Activated CD4-positive, alpha-beta memory T cell treated with anti-CD3 and anti-CD28 coated beads, Interleukin-2, amount 10 ng/mL, durations not matched to agents 7 days and 5 days (primary cell): Measurements from ENCODE around the gene SNX19. TPM values are rescaled to one million over a fixed set of nuclear protein-coding genes. Genes with fewer than 3 reads are reported as not detected.
A peak's percentile ranks its signal among the peaks of the same experiment; 100 is the strongest.

Experiments
- CTCF ChIA-PET: fragments of 350-600 bp; sonication (Branson Sonifier 250); formaldehyde crosslinking; loops from one replicate; lab custom pipeline; 2021; ENCODE audit warnings: antibody characterized with exemption, inconsistent platforms; lab: Charles Lee
- POLR2A ChIA-PET: fragments of 350-600 bp; sonication (Branson Sonifier 250); formaldehyde crosslinking; loops from one replicate; lab custom pipeline; 2021; ENCODE audit warnings: antibody characterized with exemption; lab: Charles Lee
- DNase-seq: peaks from one replicate; pipeline ENCODE4 v3.0.0-alpha.2; 2020
- H3K27ac Mint-ChIP-seq: one replicate; pipeline ENCODE4 v1.8.0; 2021; ENCODE audit warnings: mild to moderate bottlenecking, mixed read lengths
- H3K27me3 Mint-ChIP-seq: one replicate; pipeline ENCODE4 v1.8.0; 2021; ENCODE audit warnings: mixed read lengths
- H3K36me3 Mint-ChIP-seq: one replicate; pipeline ENCODE4 v1.8.0; 2021; ENCODE audit warnings: low read depth, mixed read lengths
- H3K4me1 Mint-ChIP-seq: one replicate; pipeline ENCODE4 v1.8.0; 2021; ENCODE audit warnings: mixed read lengths
- H3K4me3 Mint-ChIP-seq: one replicate; pipeline ENCODE4 v1.8.0; 2021; ENCODE audit warnings: mild to moderate bottlenecking, mixed read lengths
- H3K9me3 Mint-ChIP-seq: one replicate; pipeline ENCODE4 v1.8.0; 2021; ENCODE audit warnings: mixed read lengths
- total RNA-seq, 2 experiments: library from RNA; stranded (reverse); gene quantifications; one replicate each; pipeline ENCODE4 v1.2.3, GENCODE V29; 2021

Gene SNX19
- total RNA-seq, 2 experiments from 2014 or later = 38.0 to 41.8 TPM

DNA sequence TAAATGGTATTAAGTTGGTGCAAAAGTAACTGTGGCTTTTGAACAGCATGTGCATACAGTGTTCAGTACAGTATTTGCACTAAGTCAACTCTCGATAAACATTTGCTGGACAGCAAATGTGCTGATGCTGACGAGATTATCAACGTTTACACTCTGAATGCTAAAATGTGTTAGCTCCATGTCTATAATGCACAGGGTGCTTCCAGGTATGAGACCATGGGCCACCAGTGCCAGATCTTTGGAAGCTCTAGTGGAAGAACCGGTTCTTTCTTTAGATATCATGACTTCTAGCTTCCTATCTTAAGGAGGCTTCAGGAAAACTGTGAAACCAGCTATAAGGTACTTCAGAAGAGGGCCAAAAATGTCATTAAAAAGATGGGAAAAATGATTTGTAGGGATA, 17.2 kb downstream of the SNX19 start:
- Mint-ChIP-seq H3K27ac (no peak overlapping the region), H3K27me3 (no peaks in the 10 kb centered on the region), H3K4me3 (no peak overlapping the region), H3K9me3 (no peaks in the 10 kb centered on the region), H3K36me3 (peaks cover 68% of the 10 kb centered on the region), H3K4me1 (no peaks in the 10 kb centered on the region)
- ChIA-PET POLR2A (interaction anchor here (1.2 to 1.3 kb wide), 2 partner anchors 15 to 17 kb away, joined by 3 read pairs; partner anchors contain the start of gene SNX19), CTCF (interaction anchor here (0.8 to 9.3 kb wide), 3 partner anchors 11 to 37 kb away, joined by 3 to 69 read pairs (median 5); partner anchors contain the start of gene SNX19)
- no peak for DNase-seq

- Mint-ChIP-seq H3K27me3 (no peaks in the 10 kb centered on the region), H3K4me3 (no peak overlapping the region), H3K36me3 (peaks cover 71% of the 10 kb centered on the region), H3K9me3 (no peaks in the 10 kb centered on the region), H3K4me1 (no peaks in the 10 kb centered on the region), H3K27ac (no peak overlapping the region)
- CTCF ChIA-PET = interaction anchor here (1.6 to 9.3 kb wide), 3 partner anchors 12 to 19 kb away, joined by 3 to 69 read pairs (median 21); partner anchors contain the start of gene SNX19
- POLR2A ChIA-PET = interaction anchor here (1.2 kb wide), 1 partner anchor 19 kb away, joined by 3 read pairs; the partner anchor contains the start of gene SNX19
- no peak for DNase-seq
Measured at GRCh38 chr11:130897262-130898182, 18.8 kb downstream of the SNX19 start.

- Mint-ChIP-seq H3K9me3 (no peaks in the 10 kb centered on the region), H3K4me1 (no peaks in the 10 kb centered on the region), H3K27ac (no peak overlapping the region), H3K36me3 (peaks cover 52% of the 10 kb centered on the region), H3K4me3 (no peak overlapping the region), H3K27me3 (no peaks in the 10 kb centered on the region)
- CTCF ChIA-PET = interaction anchor here (0.7 to 4.6 kb wide), 15 partner anchors 9 to 682 kb away, joined by 3 to 21 read pairs (median 4); partner anchors contain the start of gene SNX19
- POLR2A ChIA-PET = interaction anchor here (1.4 kb wide), 1 partner anchor 22 kb away, joined by 6 read pairs; the partner anchor contains the start of gene SNX19
- DNase-seq = peak; percentile 72
Measured at GRCh38 chr11:130894322-130895025, 21.8 kb downstream of the SNX19 start.

DNA sequence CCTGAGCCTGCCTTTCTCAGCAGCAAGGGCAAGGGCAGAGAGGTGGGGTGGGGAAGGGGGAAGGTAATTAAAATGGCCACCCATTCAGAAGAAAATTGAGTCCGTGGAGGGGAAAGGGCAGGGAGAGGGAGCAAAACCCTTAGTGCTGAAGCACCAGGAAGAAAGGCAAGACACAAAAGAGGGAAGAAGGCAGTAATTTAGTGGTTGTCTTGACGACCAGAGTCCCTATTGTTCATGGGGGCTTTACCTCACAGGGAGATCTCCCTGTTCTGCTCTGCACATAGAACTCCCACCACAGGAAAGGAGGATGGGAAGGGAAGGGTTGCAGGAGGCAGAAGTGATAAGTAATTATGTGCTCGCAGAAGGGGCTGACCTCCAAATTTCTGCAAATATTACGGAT, 23.4 kb downstream of the SNX19 start:
- ChIA-PET POLR2A (no interaction called here), CTCF (interaction anchor here (1.3 to 4.6 kb wide), 4 partner anchors 11 to 31 kb away, joined by 4 to 21 read pairs (median 15); partner anchors contain the start of gene SNX19)
- H3K9me3 Mint-ChIP-seq = no peaks in the 10 kb centered on the region
- no peak for DNase-seq
- H3K4me1 Mint-ChIP-seq = no peaks in the 10 kb centered on the region
- H3K27me3 Mint-ChIP-seq = no peaks in the 10 kb centered on the region
- H3K4me3 Mint-ChIP-seq = no peak overlapping the region
- no peak overlapping the region for H3K27ac Mint-ChIP-seq
- peaks cover 42% of the 10 kb centered on the region for H3K36me3 Mint-ChIP-seq

DNA sequence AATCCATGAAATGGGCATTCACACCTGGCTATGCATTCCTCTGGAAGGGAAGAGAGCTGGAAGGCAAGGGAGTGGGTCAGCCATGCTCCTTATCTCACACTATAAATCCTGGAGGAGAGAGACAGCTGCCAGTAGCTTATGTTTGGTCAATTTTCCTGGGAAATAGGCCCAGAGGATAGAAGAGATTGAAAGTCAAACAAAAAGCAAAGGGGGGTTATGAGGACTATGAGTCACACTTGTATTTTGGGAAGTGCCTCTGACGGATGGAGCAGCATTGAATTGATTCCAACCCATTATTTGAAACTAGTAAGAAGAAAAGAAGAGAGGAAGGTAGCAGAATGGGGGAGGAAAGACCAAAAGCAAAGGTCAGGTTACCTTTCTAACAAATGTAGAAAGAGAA, 25.0 kb downstream of the SNX19 start:
- H3K36me3 Mint-ChIP-seq = peaks cover 40% of the 10 kb centered on the region
- ChIA-PET CTCF (interaction anchor here (0.6 to 4.6 kb wide), 6 partner anchors 9 to 456 kb away, joined by 3 to 21 read pairs (median 4); partner anchors contain the start of gene SNX19), POLR2A (interaction anchor here (1.7 kb wide), 1 partner anchor 25 kb away, joined by 4 read pairs; no protein-coding TSS in a partner anchor)
- DNase-seq = no peak
- H3K9me3 Mint-ChIP-seq = no peaks in the 10 kb centered on the region
- H3K4me1 Mint-ChIP-seq = peaks cover 4% of the 10 kb centered on the region
- no peak overlapping the region for H3K4me3 Mint-ChIP-seq
- H3K27me3 Mint-ChIP-seq = no peaks in the 10 kb centered on the region
- H3K27ac Mint-ChIP-seq = no peak overlapping the region

GRCh38 chr11:130890039-130890745, 26.1 kb downstream of the SNX19 start:
- ChIA-PET CTCF (interaction anchor here (0.9 to 4.6 kb wide), 4 partner anchors 10 to 31 kb away, joined by 3 to 21 read pairs (median 4); no protein-coding TSS in a partner anchor), POLR2A (interaction anchor here (1.7 kb wide), 1 partner anchor 26 kb away, joined by 4 read pairs; no protein-coding TSS in a partner anchor)
- no peaks in the 10 kb centered on the region for H3K27me3 Mint-ChIP-seq
- H3K36me3 Mint-ChIP-seq = peaks cover 38% of the 10 kb centered on the region
- H3K27ac Mint-ChIP-seq = no peak overlapping the region
- H3K9me3 Mint-ChIP-seq = no peaks in the 10 kb centered on the region
- H3K4me3 Mint-ChIP-seq = no peak overlapping the region
- H3K4me1 Mint-ChIP-seq = peaks cover 4% of the 10 kb centered on the region
- DNase-seq = no peak

- POLR2A ChIA-PET = interaction anchor here (0.9 to 1.1 kb wide), 2 partner anchors 27 to 29 kb away, joined by 3 to 4 read pairs; no protein-coding TSS in a partner anchor
- no peak for DNase-seq
- Mint-ChIP-seq H3K9me3 (no peaks in the 10 kb centered on the region), H3K27ac (no peak overlapping the region), H3K4me3 (no peak overlapping the region), H3K36me3 (peaks cover 41% of the 10 kb centered on the region), H3K27me3 (no peaks in the 10 kb centered on the region), H3K4me1 (peaks cover 4% of the 10 kb centered on the region)
- CTCF ChIA-PET = interaction anchor here (1.0 kb wide), 1 partner anchor 27 kb away, joined by 6 read pairs; the partner anchor contains the start of gene SNX19
Measured at GRCh38 chr11:130888790-130889189, 27.5 kb downstream of the SNX19 start.

GRCh38 chr11:130886704-130887103, 29.6 kb downstream of the SNX19 start:
- CTCF ChIA-PET = interaction anchor here (1.5 kb wide), 1 partner anchor 24 kb away, joined by 4 read pairs; no protein-coding TSS in a partner anchor
- Mint-ChIP-seq H3K4me3 (no peak overlapping the region), H3K27ac (no peak overlapping the region), H3K27me3 (no peaks in the 10 kb centered on the region), H3K36me3 (peaks cover 41% of the 10 kb centered on the region), H3K9me3 (no peaks in the 10 kb centered on the region), H3K4me1 (peaks cover 9% of the 10 kb centered on the region)
- POLR2A ChIA-PET = no interaction called here
- DNase-seq = no peak

- Mint-ChIP-seq H3K27me3 (no peaks in the 10 kb centered on the region), H3K36me3 (peaks cover 71% of the 10 kb centered on the region), H3K4me1 (peaks cover 9% of the 10 kb centered on the region), H3K27ac (no peak overlapping the region), H3K9me3 (no peaks in the 10 kb centered on the region), H3K4me3 (no peak overlapping the region)
- no peak for DNase-seq
- POLR2A ChIA-PET = interaction anchor here (0.7 kb wide), 1 partner anchor 20 kb away, joined by 3 read pairs; no protein-coding TSS in a partner anchor
- CTCF ChIA-PET = interaction anchor here (1.2 to 2.2 kb wide), 3 partner anchors 12 to 34 kb away, joined by 5 to 12 read pairs (median 10); partner anchors contain the start of gene SNX19
Measured at GRCh38 chr11:130882138-130882551, 34.1 kb downstream of the SNX19 start.

- peaks cover 5% of the 10 kb centered on the region for H3K4me1 Mint-ChIP-seq
- no peaks in the 10 kb centered on the region for H3K9me3 Mint-ChIP-seq
- ChIA-PET POLR2A (interaction anchor here (0.7 kb wide), 1 partner anchor 19 kb away, joined by 3 read pairs; no protein-coding TSS in a partner anchor), CTCF (interaction anchor here (1.6 to 2.2 kb wide), 2 partner anchors 13 to 19 kb away, joined by 10 to 12 read pairs; no protein-coding TSS in a partner anchor)
- no peak overlapping the region for H3K27ac Mint-ChIP-seq
- peaks cover 72% of the 10 kb centered on the region for H3K36me3 Mint-ChIP-seq
- no peak overlapping the region for H3K4me3 Mint-ChIP-seq
- H3K27me3 Mint-ChIP-seq = no peaks in the 10 kb centered on the region
- DNase-seq = no peak
Measured at GRCh38 chr11:130881475-130882137, 34.7 kb downstream of the SNX19 start.

- Mint-ChIP-seq H3K36me3 (peaks cover 76% of the 10 kb centered on the region), H3K4me1 (peaks cover 5% of the 10 kb centered on the region)
- DNase-seq = no peak
Measured at GRCh38 chr11:130879836-130880235, 36.4 kb downstream of the SNX19 start.

More at GRCh38 chr11:130879836-130880235, 36.4 kb downstream of the SNX19 start:
- no peak overlapping the region for H3K4me3 Mint-ChIP-seq
- H3K9me3 Mint-ChIP-seq = no peaks in the 10 kb centered on the region
- H3K27me3 Mint-ChIP-seq = no peaks in the 10 kb centered on the region
- H3K27ac Mint-ChIP-seq = no peak overlapping the region
- CTCF ChIA-PET = interaction anchor here (2.2 kb wide), 1 partner anchor 17 kb away, joined by 12 read pairs; no protein-coding TSS in a partner anchor
- POLR2A ChIA-PET = no interaction called here
